ENCODE measurements around the gene PPP1R27.

- TF ChIP-seq, protein P1, sequence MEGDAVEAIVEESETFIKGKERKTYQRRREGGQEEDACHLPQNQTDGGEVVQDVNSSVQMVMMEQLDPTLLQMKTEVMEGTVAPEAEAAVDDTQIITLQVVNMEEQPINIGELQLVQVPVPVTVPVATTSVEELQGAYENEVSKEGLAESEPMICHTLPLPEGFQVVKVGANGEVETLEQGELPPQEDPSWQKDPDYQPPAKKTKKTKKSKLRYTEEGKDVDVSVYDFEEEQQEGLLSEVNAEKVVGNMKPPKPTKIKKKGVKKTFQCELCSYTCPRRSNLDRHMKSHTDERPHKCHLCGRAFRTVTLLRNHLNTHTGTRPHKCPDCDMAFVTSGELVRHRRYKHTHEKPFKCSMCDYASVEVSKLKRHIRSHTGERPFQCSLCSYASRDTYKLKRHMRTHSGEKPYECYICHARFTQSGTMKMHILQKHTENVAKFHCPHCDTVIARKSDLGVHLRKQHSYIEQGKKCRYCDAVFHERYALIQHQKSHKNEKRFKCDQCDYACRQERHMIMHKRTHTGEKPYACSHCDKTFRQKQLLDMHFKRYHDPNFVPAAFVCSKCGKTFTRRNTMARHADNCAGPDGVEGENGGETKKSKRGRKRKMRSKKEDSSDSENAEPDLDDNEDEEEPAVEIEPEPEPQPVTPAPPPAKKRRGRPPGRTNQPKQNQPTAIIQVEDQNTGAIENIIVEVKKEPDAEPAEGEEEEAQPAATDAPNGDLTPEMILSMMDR (IDR thresholded peaks at IDR 0.05; ENCODE audit: low read depth, low read length) = no peak
- no peak for TF ChIP-seq EZH2phosphoT487 (IDR thresholded peaks at IDR 0.05; ENCODE audit: low read depth)
Observed at GRCh38 chr17:81842378-81842724, 7.5 kb upstream of the PPP1R27 start.
